Liver (tissue), 3 donors: ENCODE measurements around the gene PRKCH.

ENCODE experiments used
- CTCF ChIP-seq: fragments of 150-350 bp; IDR thresholded peaks from 2 replicates; pipeline ENCODE4 v1.5.1; 2017; ENCODE audit warnings: improper control_type of control experiment, low read depth, low read length; ENCODE audit not compliant: missing input control
- FOXA1 ChIP-seq: IDR thresholded peaks from 2 replicates; pipeline ENCODE4 v1.6.1; 2016; ENCODE audit warnings: antibody characterized with exemption
- GABPA ChIP-seq, 2 donors: IDR thresholded peaks in 1 of 2; conservative IDR thresholded peaks in 1 of 2; 2 replicates each; pipeline ENCODE4 v1.6.1; 2016; ENCODE audit warnings: antibody characterized with exemption in 2 of 2, mild to moderate bottlenecking in 1 of 2, moderate library complexity in 1 of 2
- MAX ChIP-seq: IDR thresholded peaks from 2 replicates; pipeline ENCODE4 v1.6.1; 2016; ENCODE audit warnings: antibody characterized with exemption
- RAD21 ChIP-seq, 2 donors: IDR thresholded peaks; 2 replicates each; pipeline ENCODE4 v1.6.1; 2016; ENCODE audit warnings: antibody characterized with exemption in 2 of 2, mild to moderate bottlenecking in 2 of 2
- REST ChIP-seq: IDR thresholded peaks from 2 replicates; pipeline ENCODE4 v1.6.1; 2016; ENCODE audit warnings: antibody characterized with exemption, mild to moderate bottlenecking
- SP1 ChIP-seq: IDR thresholded peaks from 2 replicates; pipeline ENCODE4 v1.6.1; 2018; ENCODE audit warnings: antibody characterized with exemption, mild to moderate bottlenecking
- TAF1 ChIP-seq: conservative IDR thresholded peaks from 2 replicates; pipeline ENCODE4 v1.6.1; 2016; ENCODE audit warnings: antibody characterized with exemption, mild to moderate bottlenecking
- TF ChIP-seq, protein P1 (sequence below): IDR thresholded peaks from 2 replicates; pipeline ENCODE4 v1.6.1; 2016; ENCODE audit warnings: antibody characterized with exemption
- TF ChIP-seq, protein P2 (sequence below): IDR thresholded peaks from 2 replicates; pipeline ENCODE4 v1.6.1; 2016; ENCODE audit warnings: antibody characterized with exemption
- donor health status: healthy.
- donor health status: healthy.

GRCh38 chr14:61365667-61366212 is 44.4 kb downstream of the PRKCH start:
- TF ChIP-seq CTCF = no peak
- no peak for TF ChIP-seq MAX
- no peak for TF ChIP-seq SP1
- TF ChIP-seq FOXA1 = no peak
- no peak for TF ChIP-seq GABPA (IDR thresholded peaks at IDR 0.05 in 1 of 2, conservative IDR thresholded peaks at IDR 0.05 in 1 of 2)
- TF ChIP-seq RAD21 (IDR thresholded peaks at IDR 0.05) = no peak
- TF ChIP-seq TAF1 = no peak
- TF ChIP-seq, protein P1, sequence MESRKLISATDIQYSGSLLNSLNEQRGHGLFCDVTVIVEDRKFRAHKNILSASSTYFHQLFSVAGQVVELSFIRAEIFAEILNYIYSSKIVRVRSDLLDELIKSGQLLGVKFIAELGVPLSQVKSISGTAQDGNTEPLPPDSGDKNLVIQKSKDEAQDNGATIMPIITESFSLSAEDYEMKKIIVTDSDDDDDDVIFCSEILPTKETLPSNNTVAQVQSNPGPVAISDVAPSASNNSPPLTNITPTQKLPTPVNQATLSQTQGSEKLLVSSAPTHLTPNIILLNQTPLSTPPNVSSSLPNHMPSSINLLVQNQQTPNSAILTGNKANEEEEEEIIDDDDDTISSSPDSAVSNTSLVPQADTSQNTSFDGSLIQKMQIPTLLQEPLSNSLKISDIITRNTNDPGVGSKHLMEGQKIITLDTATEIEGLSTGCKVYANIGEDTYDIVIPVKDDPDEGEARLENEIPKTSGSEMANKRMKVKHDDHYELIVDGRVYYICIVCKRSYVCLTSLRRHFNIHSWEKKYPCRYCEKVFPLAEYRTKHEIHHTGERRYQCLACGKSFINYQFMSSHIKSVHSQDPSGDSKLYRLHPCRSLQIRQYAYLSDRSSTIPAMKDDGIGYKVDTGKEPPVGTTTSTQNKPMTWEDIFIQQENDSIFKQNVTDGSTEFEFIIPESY = no peak
- TF ChIP-seq, protein P2, sequence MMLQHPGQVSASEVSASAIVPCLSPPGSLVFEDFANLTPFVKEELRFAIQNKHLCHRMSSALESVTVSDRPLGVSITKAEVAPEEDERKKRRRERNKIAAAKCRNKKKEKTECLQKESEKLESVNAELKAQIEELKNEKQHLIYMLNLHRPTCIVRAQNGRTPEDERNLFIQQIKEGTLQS = no peak
- TF ChIP-seq REST = no peak
